Measurements from ENCODE around the gene CCDC24. TPM values are rescaled to one million over a fixed set of nuclear protein-coding genes. Genes with fewer than 3 reads are reported as not detected.

Gene CCDC24
- total RNA-seq, 4 donors from 2014 or later, result 0.73 to 2.9 (median 1.2) TPM

- Histone ChIP-seq H3K9me3 (no peaks in the 10 kb centered on the region), H3K36me3 (no peaks in the 10 kb centered on the region), H3K4me1 (no peaks in the 10 kb centered on the region), H3K27me3 (no peaks in the 10 kb centered on the region), H3K4me3 (no peak overlapping the region), H3K27ac (no peak overlapping the region)
- ATAC-seq (no peak), DNase-seq (no peak)
- in situ Hi-C loops (cut with MboI; ENCODE audit: low sequenced_read_pairs in 4 of 4), result no loop called here
- TF ChIP-seq CTCF (IDR thresholded peaks at IDR 0.05 in 4 of 5, conservative IDR thresholded peaks at IDR 0.05 in 1 of 5) (no peak), POLR2A (IDR thresholded peaks at IDR 0.05) (no peak)
- intact Hi-C loops (cut with DNase I; ENCODE audit: low total_unique reads), result no loop called here
These were observed 22.6 kb downstream of the CCDC24 start for GRCh38 chr1:44013949-44014348.

GRCh38 chr1:44014365-44015104 lies 23.1 kb downstream of the CCDC24 start:
- no peak overlapping the region for H3K27ac ChIP-seq
- in situ Hi-C loops (cut with MboI; ENCODE audit: low sequenced_read_pairs in 4 of 4), result no loop called here

GRCh38 chr1:44015206-44015605 lies 23.8 kb downstream of the CCDC24 start:
- no peaks in the 10 kb centered on the region for H3K9me3 ChIP-seq
- H3K27me3 ChIP-seq, result no peaks in the 10 kb centered on the region
- ATAC-seq (no peak), DNase-seq (no peak)
- no peaks in the 10 kb centered on the region for H3K4me1 ChIP-seq
- intact Hi-C loops (cut with DNase I; ENCODE audit: low total_unique reads) (no loop called here), in situ Hi-C loops (cut with MboI; ENCODE audit: low sequenced_read_pairs in 4 of 4) (no loop called here)
- no peak overlapping the region for H3K4me3 ChIP-seq
- H3K27ac ChIP-seq, result no peak overlapping the region
- TF ChIP-seq POLR2A (IDR thresholded peaks at IDR 0.05) (no peak), CTCF (IDR thresholded peaks at IDR 0.05 in 4 of 5, conservative IDR thresholded peaks at IDR 0.05 in 1 of 5) (no peak)
- H3K36me3 ChIP-seq, result no peaks in the 10 kb centered on the region

More at GRCh38 chr1:44014365-44015104, 23.1 kb downstream of the CCDC24 start:
- DNase-seq (no peak), ATAC-seq (no peak)
- TF ChIP-seq POLR2A (IDR thresholded peaks at IDR 0.05), result no peak
- TF ChIP-seq CTCF (IDR thresholded peaks at IDR 0.05 in 4 of 5, conservative IDR thresholded peaks at IDR 0.05 in 1 of 5), result no peak
- intact Hi-C loops (cut with DNase I; ENCODE audit: low total_unique reads), result no loop called here
- no peaks in the 10 kb centered on the region for H3K9me3 ChIP-seq
- H3K4me3 ChIP-seq, result no peak overlapping the region
- no peaks in the 10 kb centered on the region for H3K4me1 ChIP-seq
- no peaks in the 10 kb centered on the region for H3K27me3 ChIP-seq
- no peaks in the 10 kb centered on the region for H3K36me3 ChIP-seq

- no peak overlapping the region for H3K4me3 ChIP-seq
- in situ Hi-C loops (cut with MboI; ENCODE audit: low sequenced_read_pairs in 4 of 4), result no loop called here
- no peaks in the 10 kb centered on the region for H3K4me1 ChIP-seq
- TF ChIP-seq POLR2A (IDR thresholded peaks at IDR 0.05), result no peak
- TF ChIP-seq CTCF (IDR thresholded peaks at IDR 0.05 in 4 of 5, conservative IDR thresholded peaks at IDR 0.05 in 1 of 5), result no peak
- intact Hi-C loops (cut with DNase I; ENCODE audit: low total_unique reads), result no loop called here
- no peaks in the 10 kb centered on the region for H3K27me3 ChIP-seq
- H3K27ac ChIP-seq, result no peak overlapping the region
- ATAC-seq, result no peak
- DNase-seq, result no peak
- no peaks in the 10 kb centered on the region for H3K9me3 ChIP-seq
- no peaks in the 10 kb centered on the region for H3K36me3 ChIP-seq
These were observed 24.9 kb downstream of the CCDC24 start for GRCh38 chr1:44016041-44016889.

All from gastrocnemius medialis (tissue), 4 donors.